Mesenchymal stem cell (in vitro differentiated cells and primary cell): ENCODE results near the gene UBE2G2.

Experiments
- DNase-seq: peaks from one replicate; pipeline ENCODE4 v3.0.0-alpha.2; 2013
- H2AFZ ChIP-seq: one replicate; pipeline ENCODE4 v1.6.1; 2013; ENCODE audit warnings: low read depth, mild to moderate bottlenecking, control low read depth, inconsistent platforms, low read length, moderate library complexity
- H2AK5ac ChIP-seq: 2 replicates; pipeline ENCODE4 v1.6.1; 2013; ENCODE audit warnings: low read length, moderate library complexity, mild to moderate bottlenecking, inconsistent platforms; ENCODE audit not compliant: severe bottlenecking
- H2BK120ac ChIP-seq: one replicate; pipeline ENCODE4 v1.6.1; 2013; ENCODE audit warnings: low read depth, mild to moderate bottlenecking, inconsistent platforms, low read length, moderate library complexity
- H2BK12ac ChIP-seq, 2 experiments: one replicate each; pipeline ENCODE4 v1.6.1; 2013; ENCODE audit warnings: inconsistent platforms in 2 of 2, low read length in 2 of 2, mild to moderate bottlenecking in 2 of 2, moderate library complexity in 2 of 2, control low read depth in 1 of 2
- H2BK15ac ChIP-seq: one replicate; pipeline ENCODE4 v1.6.1; 2013; ENCODE audit warnings: mild to moderate bottlenecking, low read depth, inconsistent platforms; ENCODE audit not compliant: poor library complexity, severe bottlenecking
- H2BK5ac ChIP-seq: 2 replicates; pipeline ENCODE4 v1.6.1; 2013; ENCODE audit warnings: low read depth, mild to moderate bottlenecking, low read length, control low read depth, inconsistent platforms; ENCODE audit not compliant: poor library complexity, severe bottlenecking
- H3K14ac ChIP-seq, 2 experiments: one replicate each; pipeline ENCODE4 v1.6.1; 2013; ENCODE audit warnings: inconsistent platforms in 2 of 2, low read length in 2 of 2, control low read depth in 1 of 2, mild to moderate bottlenecking in 1 of 2, moderate library complexity in 1 of 2
- H3K18ac ChIP-seq, 2 experiments: one replicate each; pipeline ENCODE4 v1.6.1; 2013; ENCODE audit warnings: inconsistent platforms in 2 of 2, low read length in 2 of 2, control low read depth in 1 of 2, low read depth in 1 of 2, mild to moderate bottlenecking in 1 of 2
- H3K23ac ChIP-seq, 2 experiments: one replicate each; pipeline ENCODE4 v1.6.1; 2013; ENCODE audit warnings: inconsistent platforms in 2 of 2, low read length in 2 of 2, mild to moderate bottlenecking in 2 of 2, moderate library complexity in 2 of 2, control low read depth in 1 of 2
- H3K27ac ChIP-seq: 2 replicates; pipeline ENCODE4 v1.5.1; 2013; ENCODE audit warnings: mild to moderate bottlenecking, moderate library complexity, low read length, control low read depth, inconsistent platforms; ENCODE audit not compliant: poor library complexity, severe bottlenecking
- H3K27me3 ChIP-seq, 2 experiments: 2 replicates each; pipeline versions ENCODE4 v1.6.1 to v1.7.0; 2013; ENCODE audit warnings: low read length in 2 of 2, mild to moderate bottlenecking in 2 of 2, moderate library complexity in 2 of 2, control low read depth in 1 of 2, inconsistent platforms in 1 of 2; ENCODE audit not compliant: control insufficient read depth in 1 of 2, insufficient read depth in 1 of 2
- H3K36me3 ChIP-seq, 2 experiments: 2 replicates each; pipeline versions ENCODE4 v1.6.1 to v1.7.0; 2013; ENCODE audit warnings: low read length in 2 of 2, control low read depth in 1 of 2, inconsistent platforms in 1 of 2, low read depth in 1 of 2, mild to moderate bottlenecking in 1 of 2; ENCODE audit not compliant: insufficient read depth in 2 of 2, control insufficient read depth in 1 of 2
- H3K4ac ChIP-seq, 2 experiments: one replicate each; pipeline ENCODE4 v1.6.1; 2013; ENCODE audit warnings: inconsistent platforms in 2 of 2, low read length in 2 of 2, mild to moderate bottlenecking in 2 of 2, moderate library complexity in 2 of 2, control low read depth in 1 of 2, low read depth in 1 of 2
- H3K4me1 ChIP-seq: 2 replicates; pipeline ENCODE4 v1.6.1; 2013; ENCODE audit warnings: low read depth, low read length, control low read depth; ENCODE audit not compliant: control insufficient read depth, insufficient read depth
- H3K4me2 ChIP-seq: 2 replicates; pipeline ENCODE4 v1.6.1; 2013; ENCODE audit warnings: low read length, mild to moderate bottlenecking, inconsistent platforms; ENCODE audit not compliant: poor library complexity, severe bottlenecking
- H3K4me3 ChIP-seq, 2 experiments: 2 replicates each; pipeline versions ENCODE4 v1.5.1 to v1.7.0; 2013; ENCODE audit warnings: low read length in 2 of 2, mild to moderate bottlenecking in 2 of 2, control low read depth in 1 of 2, low read depth in 1 of 2; ENCODE audit not compliant: insufficient read depth in 1 of 2
- H3K79me1 ChIP-seq: replicated peaks from 2 replicates; pipeline ENCODE4 v1.6.1; 2013; ENCODE audit warnings: mild to moderate bottlenecking, control low read depth, low read length, inconsistent platforms; ENCODE audit not compliant: poor library complexity, severe bottlenecking
- H3K9ac ChIP-seq: 2 replicates; pipeline ENCODE4 v1.7.0; 2013; ENCODE audit warnings: mild to moderate bottlenecking, low read length, moderate library complexity
- H3K9me3 ChIP-seq: 2 replicates; pipeline ENCODE4 v1.7.0; 2013; ENCODE audit warnings: mild to moderate bottlenecking, low read length; ENCODE audit not compliant: control insufficient read depth
- H4K8ac ChIP-seq: one replicate; pipeline ENCODE4 v1.6.1; 2013; ENCODE audit warnings: inconsistent platforms, mild to moderate bottlenecking, low read length, moderate library complexity
- H4K91ac ChIP-seq: one replicate; pipeline ENCODE4 v1.6.1; 2013; ENCODE audit warnings: mild to moderate bottlenecking, low read length, inconsistent platforms
- WGBS: methylation state at CpG from one replicate; pipeline ENCODE4 v1.1.7; 2013; ENCODE audit warnings: mixed read lengths; 5-methylcytosine and 5-hydroxymethylcytosine counted together

UBE2G2 gene

DNA sequence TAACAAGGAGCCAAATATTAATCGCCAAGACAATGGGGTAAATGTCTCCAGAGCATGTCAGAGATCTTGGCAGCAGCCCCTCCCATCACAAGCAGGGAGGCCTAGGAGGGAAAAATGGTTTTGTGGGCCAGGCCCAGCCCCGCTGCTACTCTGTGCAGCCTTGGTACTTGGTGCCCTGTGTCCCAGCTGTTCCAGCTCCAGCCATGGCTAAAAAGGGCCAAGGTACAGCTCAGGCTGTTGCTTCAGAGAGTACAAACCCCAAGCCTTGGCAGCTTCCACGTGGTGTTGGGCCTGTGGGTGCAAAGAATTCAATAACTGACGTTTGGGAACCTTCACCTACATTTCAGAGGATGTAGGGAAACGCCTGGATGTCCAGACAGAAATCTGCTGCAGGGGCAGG, 10.4 kb downstream of the UBE2G2 start:
- Histone ChIP-seq H4K8ac (no peak overlapping the region), H2BK5ac (no peak overlapping the region), H3K18ac (no peak overlapping the region), H3K4me1 (peaks cover 3% of the 10 kb centered on the region), H3K23ac (no peak overlapping the region), H3K79me1 (peaks cover 35% of the 10 kb centered on the region), H3K27me3 (no peaks in the 10 kb centered on the region), H3K4ac (no peak overlapping the region), H4K91ac (no peak overlapping the region), H3K27ac (no peak overlapping the region), H2BK12ac (no peak overlapping the region), H3K4me2 (no peak overlapping the region), H2AFZ (no peak overlapping the region), H3K9me3 (no peaks in the 10 kb centered on the region), H2AK5ac (no peak overlapping the region), H3K9ac (no peak overlapping the region), H2BK120ac (no peak overlapping the region), H3K14ac (no peak overlapping the region), H2BK15ac (no peak overlapping the region), H3K36me3 (peaks cover 9 to 23% of the 10 kb centered on the region in 2 experiments), H3K4me3 (no peak overlapping the region)
- no peak for DNase-seq
- 97% methylated on average over 5 of the region's 5 CpGs for WGBS

DNA sequence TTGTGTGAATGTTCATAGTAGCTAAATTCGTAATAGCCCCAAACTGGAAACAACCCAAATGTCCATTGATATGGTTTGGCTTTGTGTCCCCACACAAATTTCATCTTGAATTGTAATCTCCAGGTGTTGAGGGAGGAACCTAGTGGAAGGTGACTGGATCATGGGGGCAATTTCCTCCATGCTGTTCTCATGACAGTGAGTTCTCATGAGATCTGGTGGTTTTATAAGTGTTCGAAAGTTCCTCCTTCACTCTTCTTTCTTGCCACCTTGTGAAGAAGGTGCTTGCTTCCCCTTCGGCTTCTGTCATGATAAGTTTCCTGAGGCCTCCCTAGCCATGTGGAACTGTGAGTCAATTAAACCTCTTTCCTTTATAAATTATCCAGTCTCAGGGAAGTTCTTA, 11.3 kb downstream of the UBE2G2 start:
- WGBS: 100% methylated on average over 3 of the region's 3 CpGs
- Histone ChIP-seq H2AK5ac (no peak overlapping the region), H3K27me3 (no peaks in the 10 kb centered on the region), H3K18ac (no peak overlapping the region), H3K79me1 (peaks cover 37% of the 10 kb centered on the region), H2BK5ac (no peak overlapping the region), H3K14ac (no peak overlapping the region), H2BK12ac (no peak overlapping the region), H3K4me1 (peaks cover 5% of the 10 kb centered on the region), H4K91ac (no peak overlapping the region), H2AFZ (no peak overlapping the region), H2BK120ac (no peak overlapping the region), H4K8ac (no peak overlapping the region), H3K27ac (no peak overlapping the region), H3K4ac (no peak overlapping the region), H3K4me3 (no peak overlapping the region), H3K23ac (no peak overlapping the region), H3K9me3 (no peaks in the 10 kb centered on the region), H2BK15ac (no peak overlapping the region), H3K9ac (no peak overlapping the region), H3K36me3 (peaks cover 9 to 25% of the 10 kb centered on the region in 2 experiments), H3K4me2 (no peak overlapping the region)
- no peak for DNase-seq

DNA sequence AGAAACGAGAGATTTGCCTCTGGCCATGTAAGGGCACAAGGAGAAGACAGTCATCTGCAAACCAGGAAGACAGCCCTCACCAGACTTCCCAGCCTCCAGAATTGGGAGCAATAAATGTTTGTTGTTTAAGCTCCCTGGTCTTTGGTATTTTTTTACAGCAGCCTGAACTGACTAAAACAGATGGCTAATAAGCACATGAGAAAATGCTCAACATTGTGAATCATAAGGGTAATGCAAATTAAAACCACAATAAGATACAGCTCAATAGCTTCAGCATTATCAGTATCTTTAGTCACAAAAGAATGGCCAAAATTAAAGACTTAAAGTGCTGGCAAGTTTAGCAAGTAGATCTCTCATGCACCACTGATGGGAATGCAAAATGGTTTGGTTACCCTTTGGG, 11.7 kb downstream of the UBE2G2 start:
- Histone ChIP-seq H3K18ac (no peak overlapping the region), H3K36me3 (peaks cover 11 to 30% of the 10 kb centered on the region in 2 experiments), H3K4me3 (no peak overlapping the region), H2AFZ (no peak overlapping the region), H2BK5ac (no peak overlapping the region), H3K27me3 (no peaks in the 10 kb centered on the region), H4K8ac (no peak overlapping the region), H3K14ac (no peak overlapping the region), H3K79me1 (peaks cover 38% of the 10 kb centered on the region), H3K4me2 (no peak overlapping the region), H2BK12ac (no peak overlapping the region), H3K23ac (no peak overlapping the region), H2BK15ac (no peak overlapping the region), H3K4me1 (peaks cover 4% of the 10 kb centered on the region), H3K9ac (peak overlapping the region; percentile 46), H3K4ac (no peak overlapping the region), H3K27ac (no peak overlapping the region), H2BK120ac (no peak overlapping the region), H4K91ac (no peak overlapping the region), H3K9me3 (no peaks in the 10 kb centered on the region), H2AK5ac (no peak overlapping the region)
- 20% methylated on average over 1 of the region's 1 CpG for WGBS
- DNase-seq: peak; percentile 9

DNA sequence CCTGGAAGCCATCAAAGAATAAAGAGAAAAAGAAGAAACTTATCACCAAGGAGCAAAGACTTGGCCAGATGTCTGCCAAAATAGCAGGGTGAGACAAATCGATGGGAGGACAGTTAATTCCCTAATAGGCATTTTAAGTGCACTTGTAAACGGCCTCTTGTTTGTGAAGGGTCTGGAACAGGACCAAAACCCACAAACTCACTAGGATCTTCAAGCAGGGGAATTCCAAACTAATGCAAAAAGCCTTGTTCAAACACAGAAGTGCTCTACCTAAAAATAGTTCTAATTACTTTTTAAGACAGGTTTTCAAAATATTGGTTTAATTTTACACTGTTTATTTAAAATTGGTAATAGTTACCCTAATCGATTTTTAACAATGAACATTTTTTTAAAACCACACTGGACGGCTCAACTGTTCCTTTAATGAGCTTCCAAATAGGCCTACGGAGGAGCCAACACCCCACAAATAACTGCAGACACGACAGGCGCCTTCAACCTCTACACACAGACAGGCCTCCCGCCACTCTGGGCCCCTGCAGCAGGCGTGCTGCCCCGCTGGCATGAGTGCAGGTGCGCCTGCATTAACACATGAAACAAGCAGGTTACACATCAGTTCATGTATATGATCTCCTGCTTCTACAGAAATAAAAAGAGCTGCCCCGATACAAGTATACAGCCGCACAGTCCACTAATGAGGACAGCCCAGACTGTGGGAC, 15.8 kb downstream of the UBE2G2 start:
- H3K14ac ChIP-seq: no peak overlapping the region
- H3K4me2 ChIP-seq: no peak overlapping the region

More for the DNA sequence above, 15.8 kb downstream of the UBE2G2 start:
- H3K27ac ChIP-seq: no peak overlapping the region
- 93% methylated on average over 13 of the region's 13 CpGs for WGBS
- H2BK15ac ChIP-seq: no peak overlapping the region
- no peaks in the 10 kb centered on the region for H3K27me3 ChIP-seq
- no peak overlapping the region for H2AFZ ChIP-seq
- peak overlapping the region; percentile 14 for H4K8ac ChIP-seq
- H2BK120ac ChIP-seq: no peak overlapping the region
- no peak overlapping the region for H3K4me3 ChIP-seq
- H3K4me1 ChIP-seq: peaks cover 7% of the 10 kb centered on the region
- peak; percentile 29 for DNase-seq
- H4K91ac ChIP-seq: no peak overlapping the region
- no peak overlapping the region for H2BK12ac ChIP-seq
- H3K9ac ChIP-seq: no peak overlapping the region
- no peaks in the 10 kb centered on the region for H3K9me3 ChIP-seq
- H3K23ac ChIP-seq: no peak overlapping the region
- H3K4ac ChIP-seq: no peak overlapping the region
- H3K18ac ChIP-seq: no peak overlapping the region
- no peak overlapping the region for H2BK5ac ChIP-seq
- peaks cover 16 to 44% of the 10 kb centered on the region in 2 experiments for H3K36me3 ChIP-seq
- H2AK5ac ChIP-seq: no peak overlapping the region
- peaks cover 37% of the 10 kb centered on the region for H3K79me1 ChIP-seq
